Amniotic epithelial cell (primary cell): ENCODE measurements around the gene SRRM2.

Source experiments
- DNase-seq: peaks from one replicate; pipeline ENCODE4 v3.0.0-alpha.2; 2010; ENCODE audit warnings: low read depth

Gene SRRM2

DNA sequence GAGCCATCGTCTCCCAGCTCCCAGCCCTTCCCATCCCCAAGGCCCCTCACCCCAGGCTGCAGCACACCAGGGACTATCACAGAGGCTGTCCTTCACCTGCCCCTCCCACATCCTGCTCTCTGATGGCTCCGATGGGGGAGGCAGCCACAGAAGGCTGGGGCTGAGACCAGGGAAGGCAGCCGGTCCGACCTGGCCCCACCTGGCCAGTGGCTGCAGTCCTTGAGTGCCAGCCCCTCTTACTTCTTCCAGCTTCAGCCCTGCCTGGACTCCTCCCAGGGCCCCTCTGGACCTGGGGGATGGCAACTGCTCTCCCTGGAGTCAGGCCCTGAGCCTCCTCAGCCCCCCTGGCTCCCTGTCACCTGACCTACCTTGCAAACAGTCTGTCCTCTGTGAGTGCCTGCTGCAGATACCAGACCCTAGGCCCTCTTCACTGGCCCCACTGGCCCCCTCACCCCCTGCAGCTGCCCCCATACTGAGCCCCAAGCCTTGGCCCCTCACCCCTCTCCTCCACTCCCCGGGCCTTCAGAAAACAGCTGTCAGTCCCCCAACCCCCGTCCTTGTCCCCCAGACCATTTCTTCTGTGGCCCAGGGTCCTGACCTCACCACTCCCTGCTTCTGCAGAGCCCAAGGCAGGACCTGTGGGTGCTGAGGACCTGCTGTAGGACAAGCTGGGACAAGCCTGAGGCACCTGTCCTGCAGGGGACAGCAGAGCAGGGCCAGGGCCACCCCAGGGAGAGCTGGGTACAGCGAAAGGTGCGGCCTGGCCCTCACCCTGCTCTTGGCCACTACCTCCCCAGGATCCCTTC is 12.6 kb upstream of the SRRM2 start:
- no peak for DNase-seq

DNA sequence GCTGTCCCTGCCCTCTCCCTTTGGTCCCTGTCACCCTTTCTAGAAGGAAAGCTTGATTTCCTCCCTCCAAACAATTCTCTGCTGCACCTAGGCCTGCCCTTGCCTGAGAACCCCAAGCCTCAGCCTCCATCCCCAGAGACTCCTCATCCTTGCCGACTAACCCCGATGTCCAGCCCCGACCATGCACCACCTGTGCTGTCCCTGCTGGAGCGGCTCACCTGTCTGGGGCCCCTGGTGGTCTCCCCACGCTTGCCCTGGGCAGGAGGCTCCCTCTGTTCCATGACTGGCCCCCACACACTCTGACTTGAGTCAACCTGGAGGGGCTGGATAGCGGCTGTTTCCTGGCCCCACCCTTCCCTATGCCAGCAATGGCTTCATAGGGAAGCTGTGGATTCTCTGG is 12.0 kb upstream of the SRRM2 start:
- no peak for DNase-seq

DNA sequence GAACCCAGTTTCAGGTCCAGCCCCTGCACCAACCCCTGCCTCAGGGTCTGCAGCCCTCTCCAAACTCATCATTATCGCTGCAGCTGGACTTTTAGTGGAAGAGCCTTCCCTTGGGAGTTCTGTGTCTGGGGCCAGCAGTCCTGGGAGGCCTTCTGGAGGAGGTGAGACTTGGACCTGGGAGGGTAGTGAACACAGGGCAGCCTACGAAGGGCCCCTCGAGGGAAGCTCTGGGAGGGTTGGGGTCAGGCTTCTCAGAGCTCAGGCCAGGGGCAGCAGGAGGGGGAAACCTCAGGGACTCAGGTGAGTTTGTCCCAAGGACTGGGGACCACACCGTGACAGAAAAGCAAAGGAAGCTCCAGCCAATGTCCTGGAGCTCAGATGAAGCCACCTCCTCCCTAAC is 11.3 kb upstream of the SRRM2 start:
- DNase-seq = no peak

DNA sequence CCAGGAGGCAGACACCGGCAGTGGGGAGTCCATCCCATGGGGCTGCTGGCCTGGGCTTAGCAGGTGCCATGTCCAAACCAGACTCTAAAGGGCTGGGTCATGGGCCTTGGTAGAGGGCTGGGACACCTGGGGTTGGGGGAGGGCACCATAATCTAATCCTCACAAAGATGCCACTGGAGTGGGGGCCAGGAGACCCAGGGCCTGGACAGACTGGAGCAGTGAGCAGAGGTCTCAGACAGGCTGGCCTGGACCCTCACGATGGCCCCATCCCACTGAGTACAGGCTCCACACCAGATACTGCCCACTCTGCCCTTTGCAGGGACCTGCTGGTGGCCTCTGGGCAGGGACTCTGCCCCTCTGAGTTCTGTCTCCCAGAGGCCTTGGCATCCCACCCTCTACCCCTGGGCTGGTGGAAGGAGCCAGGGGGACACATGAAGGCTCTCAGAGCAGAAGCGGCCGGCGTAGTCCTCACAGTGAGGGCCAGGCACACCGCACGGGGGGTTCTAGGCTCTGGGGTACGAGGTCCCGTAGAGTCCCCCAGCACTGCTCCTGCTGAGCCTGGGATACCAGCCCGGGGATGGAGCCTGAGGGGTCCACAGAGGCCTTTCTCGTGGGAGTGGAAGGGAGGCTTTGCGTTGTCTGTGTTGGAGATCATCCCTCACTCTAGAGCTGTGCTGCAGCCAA is 10.0 kb upstream of the SRRM2 start:
- no peak for DNase-seq

DNA sequence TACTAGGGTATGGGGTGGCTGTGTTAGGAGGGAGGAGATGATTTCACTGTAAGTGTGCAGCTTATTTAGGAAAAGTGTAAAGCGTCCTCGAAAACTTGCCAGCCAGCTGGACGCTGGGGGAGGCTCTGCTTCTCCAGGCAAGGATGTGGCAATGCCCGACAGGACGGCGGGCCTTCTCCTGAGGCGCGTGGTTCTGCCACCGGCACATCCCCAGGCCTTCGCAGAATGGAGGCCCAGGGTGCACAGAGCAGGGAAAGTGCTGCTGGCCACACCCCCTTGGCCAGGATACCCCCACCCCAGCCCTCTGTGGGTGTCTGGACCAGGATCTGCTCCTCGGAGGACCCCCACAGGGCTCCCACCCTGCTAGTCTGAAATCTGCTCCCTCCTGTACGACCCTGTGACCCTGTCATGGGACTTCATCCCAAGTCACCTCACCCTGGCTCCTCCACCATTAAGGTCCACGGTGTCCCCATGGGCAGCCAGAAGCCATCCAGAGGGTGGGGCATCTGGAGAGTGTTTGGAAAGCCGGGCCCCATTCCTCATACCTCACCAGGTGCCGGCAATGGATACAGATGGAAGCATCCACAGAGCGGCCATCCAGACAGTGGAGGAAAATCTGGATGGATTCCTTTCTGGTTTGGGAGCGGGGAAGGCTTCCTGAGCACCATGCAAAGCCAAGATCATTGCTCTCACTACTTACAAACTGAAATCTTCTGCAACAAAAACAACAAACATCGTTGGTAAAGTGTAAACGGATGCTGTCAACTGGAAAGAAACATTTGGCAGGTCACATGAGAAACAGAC is 9.2 kb upstream of the SRRM2 start:
- DNase-seq = no peak

DNA sequence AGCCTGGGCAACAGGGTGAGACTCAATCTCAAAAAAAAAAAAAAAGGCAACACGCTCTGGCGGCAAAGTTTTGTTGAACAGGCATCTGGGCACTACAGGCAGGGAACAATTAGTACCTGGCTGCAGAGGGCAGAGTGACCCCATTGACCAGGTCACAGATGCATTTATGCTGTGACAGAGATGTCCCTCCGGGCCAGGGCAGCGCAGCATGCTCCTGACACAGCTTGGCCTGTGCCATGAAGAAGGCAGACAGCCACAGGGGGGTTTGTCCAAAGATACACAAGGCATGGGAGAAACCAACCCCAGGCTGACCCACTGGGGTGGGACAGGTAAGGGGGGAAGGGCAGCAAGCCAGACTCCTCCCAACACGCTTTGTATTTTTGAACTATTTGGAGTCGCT is 7.7 kb upstream of the SRRM2 start:
- DNase-seq = no peak

DNA sequence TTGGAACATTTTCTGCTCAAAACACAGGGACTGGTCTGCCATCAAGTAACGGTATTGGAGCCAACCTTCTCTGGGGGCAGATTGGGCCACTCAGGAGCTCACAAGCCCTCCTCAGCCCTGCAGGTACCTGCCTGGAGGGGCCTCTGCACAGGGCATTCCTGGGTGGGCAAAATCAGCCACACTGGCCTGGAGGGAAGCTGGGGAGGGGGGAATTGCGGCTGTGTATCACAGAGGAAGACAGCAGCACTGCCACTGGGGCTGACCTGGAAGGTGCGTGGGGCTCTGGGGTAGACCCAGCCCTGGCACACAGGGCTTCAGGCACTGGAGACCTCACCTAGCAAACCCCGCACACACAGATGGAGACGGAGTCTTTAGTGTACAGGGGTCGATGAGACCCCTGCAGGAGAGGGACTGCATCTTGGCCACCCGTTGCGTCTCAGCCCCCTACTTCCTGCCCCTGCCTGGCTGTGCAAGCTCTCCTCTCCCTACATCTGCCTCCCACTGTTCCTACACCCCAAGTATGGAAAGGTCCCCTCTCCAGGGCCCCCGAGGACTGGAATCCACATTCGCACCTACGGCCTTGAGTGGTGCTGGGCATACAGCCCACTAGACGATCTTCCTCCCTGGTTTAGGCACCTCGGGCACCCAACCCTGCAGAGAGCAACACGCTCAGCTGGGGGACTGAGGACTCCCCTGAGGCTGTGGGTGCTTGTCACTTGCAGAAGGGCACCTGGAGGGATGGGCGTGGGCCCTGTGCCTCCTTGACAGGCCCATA is 7.1 kb upstream of the SRRM2 start:
- no peak for DNase-seq

DNA sequence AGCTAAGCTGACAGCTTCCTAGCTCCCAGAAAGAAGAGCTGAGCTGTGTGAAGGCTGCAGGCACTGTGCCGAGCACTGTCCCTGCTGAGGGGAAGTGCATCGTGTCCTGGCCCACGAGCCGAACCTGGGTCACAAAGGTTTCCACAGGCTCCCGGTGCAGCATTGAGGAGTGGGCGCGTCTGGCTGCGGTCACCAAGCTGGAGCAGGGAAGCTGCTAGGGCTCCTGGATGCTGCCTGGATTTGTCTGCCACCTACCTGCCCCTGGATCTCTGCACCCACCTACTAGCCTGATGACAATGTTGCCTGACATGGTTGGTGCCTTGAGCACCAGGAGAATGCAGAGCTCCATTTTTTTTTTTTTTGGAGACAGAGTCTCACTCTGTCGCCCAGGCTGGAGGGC is 6.5 kb upstream of the SRRM2 start:
- DNase-seq = no peak

DNA sequence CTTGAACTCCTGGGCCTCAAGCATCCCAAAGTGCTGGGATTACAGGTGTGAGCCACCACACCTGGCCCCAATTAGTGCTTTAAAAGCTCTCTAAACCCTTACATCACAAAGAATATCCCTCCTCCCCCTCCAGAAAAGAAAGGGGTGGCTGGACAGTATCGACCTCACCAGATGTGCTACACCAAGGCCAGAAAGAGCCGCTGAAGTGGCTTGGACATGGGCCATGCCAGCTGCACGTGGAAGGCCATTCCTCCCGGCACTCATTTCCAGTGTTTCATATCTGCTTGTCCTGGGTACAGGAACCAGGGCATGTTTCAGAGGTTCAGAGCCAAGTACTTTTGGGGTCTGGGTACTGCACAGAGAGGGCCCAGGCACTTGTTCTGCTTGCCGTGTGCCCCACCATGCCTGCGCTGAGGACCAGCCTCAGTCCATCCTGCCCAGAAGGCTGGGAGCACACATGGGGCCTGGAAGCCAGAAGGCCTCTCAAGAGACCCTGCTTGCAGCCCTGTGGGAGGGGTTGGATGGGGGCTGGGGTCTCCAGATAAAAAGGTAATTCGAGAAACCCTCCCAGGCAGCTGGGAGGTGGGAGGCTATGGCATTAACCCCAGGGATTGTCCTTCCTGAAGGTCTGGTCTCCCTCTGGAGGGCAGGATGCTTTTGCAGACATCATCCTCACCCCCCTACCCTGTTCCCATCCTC is 3.5 kb upstream of the SRRM2 start:
- DNase-seq = no peak

DNA sequence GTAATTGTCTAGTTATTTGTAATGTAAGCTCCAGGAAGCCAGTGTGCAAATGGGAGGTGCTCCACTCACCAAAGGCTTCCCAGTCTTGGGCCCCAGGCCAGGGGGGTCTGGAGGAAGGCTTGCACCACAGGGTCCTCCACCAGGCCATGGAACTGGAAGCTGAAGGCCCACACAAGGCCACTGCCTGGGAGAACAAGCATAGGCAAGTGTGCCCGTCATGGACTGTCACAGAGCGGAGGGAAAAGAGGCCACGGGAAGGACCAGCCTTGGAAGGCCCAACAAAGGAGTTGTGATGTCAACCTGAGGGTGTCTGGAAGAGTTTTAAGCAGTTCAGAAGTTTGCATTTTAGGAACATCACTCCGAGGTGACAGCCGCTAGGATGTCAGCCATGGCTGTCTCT is 3.0 kb upstream of the SRRM2 start:
- no peak for DNase-seq

DNA sequence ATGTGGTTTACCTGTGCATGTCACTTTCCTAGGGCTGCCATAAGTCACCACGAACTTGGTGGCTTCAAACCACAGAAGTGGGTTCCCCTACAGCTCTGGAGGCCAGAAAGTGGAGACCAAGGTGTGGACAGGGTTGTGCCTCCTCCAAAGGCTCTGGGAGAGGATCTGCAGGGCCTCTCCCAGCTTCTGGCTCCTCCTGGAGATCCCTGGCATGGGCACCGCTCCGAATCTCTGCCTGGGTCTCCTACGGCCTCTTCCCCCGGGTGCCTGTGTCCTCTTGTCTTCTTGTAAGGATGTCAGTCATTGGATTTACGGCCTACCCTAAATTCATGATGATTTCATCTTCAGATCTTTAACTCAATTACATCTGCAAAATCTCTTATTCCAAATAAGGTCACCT is 2.5 kb upstream of the SRRM2 start:
- no peak for DNase-seq

DNA sequence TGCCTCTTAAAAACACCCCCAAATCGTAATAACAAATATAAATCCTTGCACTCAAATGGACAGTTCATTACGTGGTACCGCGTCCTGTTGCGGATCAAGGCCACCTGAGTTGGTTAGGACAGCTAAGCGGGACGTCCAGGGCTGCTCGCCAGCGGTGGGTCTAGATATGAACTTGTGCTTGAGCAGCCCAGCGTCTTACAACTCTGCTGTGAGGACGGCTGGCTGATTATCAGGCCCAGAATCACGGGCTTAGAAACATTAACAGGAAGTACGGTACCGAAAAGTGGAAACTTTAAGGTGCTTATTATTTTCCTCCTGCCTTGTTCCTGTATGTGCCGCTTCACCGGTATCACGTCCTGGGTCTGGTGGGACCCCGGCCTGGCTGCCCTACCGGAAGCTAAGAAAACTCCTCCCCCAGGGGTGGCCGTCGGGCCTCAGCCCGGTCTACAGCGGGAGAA is 832 bp upstream of the SRRM2 start:
- DNase-seq = peak; percentile 35

DNA sequence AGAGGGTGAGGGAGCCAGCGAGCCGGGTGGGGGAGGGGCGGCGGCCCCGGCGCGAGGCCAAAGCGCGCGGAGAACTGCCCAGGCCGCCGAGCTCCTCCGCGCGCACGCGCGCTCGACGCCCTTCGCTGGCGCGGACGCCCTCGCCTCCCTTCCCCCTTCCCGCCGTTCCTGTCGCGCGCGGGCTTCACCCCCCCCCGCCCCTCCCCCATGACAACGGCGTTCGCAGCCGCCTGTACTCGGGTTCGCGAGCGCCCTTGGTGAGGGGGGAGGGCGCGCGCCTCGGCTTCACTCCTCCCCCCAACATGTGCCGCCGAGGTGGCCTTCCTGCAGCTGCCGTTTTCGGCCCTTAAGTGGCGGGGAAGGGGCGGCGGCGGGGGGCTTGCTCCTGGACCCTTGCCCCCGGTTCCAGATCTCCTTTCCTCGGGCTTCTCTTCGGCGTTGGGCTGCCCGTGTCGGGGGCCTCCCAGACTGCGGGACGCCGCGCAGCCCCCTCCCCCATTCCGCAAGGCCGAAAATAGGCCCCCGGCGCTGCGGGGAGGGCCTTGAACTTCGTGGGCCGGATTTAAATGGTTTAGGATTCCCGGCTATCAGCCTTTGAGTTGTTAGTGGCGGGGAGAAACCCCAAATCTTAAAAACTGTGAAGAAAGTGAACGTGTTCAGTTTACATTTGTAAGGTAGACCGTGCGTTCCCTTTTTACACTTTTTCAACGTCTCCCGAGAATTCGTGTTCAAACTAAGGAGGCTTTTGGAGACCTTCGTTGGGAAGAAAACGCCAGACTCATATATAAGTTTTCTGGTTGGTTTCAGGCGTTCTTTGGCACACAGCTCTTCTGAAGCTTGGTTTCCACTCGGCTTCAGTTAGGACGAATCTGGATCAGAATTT is 653 bp downstream of the SRRM2 start:
- DNase-seq = peak; percentile 76

DNA sequence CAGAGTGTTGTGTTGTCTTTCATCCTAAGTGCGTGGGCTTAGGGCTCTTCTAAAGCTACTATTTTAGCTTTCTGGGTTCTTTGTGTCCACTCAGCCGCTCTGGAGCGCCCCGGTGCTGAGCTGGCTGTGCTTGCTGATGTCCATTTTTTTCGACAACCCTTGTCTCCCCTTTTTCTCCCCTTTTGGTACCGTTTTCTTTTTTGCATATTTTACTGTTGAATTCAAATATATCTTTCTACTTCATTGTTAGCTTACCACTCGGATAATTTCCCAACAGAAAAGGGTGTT is 1.2 kb downstream of the SRRM2 start:
- DNase-seq = no peak

DNA sequence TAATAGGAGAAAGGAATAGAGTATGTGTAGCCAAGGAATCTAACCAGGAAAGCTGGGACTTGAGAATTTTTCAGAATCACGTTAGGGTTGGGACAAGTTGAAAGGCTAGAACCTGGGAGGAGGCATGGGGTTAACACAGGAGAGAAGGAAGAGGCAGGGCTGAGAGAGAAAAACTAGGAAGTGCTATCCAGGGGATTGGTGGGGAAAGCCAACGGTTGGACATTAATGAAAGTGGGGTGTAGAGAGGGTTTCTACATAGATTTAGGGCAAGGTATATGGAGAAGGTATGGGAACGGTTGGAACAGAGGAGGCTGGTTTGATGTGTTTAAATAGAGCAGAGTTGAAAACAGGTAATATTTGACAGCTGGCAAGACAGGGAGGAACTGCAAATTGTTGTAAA is 2.7 kb downstream of the SRRM2 start:
- no peak for DNase-seq

DNA sequence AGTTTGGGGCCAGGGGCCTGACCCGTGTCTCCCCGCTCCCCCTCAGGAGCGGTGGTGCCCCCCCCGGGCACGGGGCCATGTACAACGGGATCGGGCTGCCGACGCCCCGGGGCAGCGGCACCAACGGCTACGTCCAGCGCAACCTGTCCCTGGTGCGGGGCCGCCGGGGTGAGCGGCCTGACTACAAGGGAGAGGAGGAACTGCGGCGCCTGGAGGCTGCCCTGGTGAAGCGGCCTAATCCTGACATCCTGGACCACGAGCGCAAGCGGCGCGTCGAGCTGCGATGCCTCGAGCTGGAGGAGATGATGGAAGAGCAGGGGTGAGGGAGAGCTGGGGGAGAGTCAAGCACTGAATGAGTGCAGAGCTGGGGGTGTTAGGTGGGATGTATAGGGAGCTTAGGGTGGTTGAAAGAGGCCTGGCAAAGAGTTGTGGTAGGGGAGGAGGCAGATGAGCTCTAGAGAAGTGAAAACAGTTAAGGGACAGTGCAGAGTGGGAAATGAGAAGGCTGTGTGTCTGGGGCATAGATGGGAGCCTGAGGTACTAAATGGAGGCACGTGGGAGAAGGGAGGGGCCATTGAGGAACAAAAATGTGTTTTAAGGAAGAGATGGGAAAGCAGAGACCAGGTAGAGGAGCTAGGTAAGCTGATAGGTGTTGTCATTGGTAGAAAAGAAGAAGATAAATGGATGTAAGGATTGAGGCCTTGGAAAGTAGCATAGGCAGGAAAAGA is 4.0 kb downstream of the SRRM2 start:
- no peak for DNase-seq

DNA sequence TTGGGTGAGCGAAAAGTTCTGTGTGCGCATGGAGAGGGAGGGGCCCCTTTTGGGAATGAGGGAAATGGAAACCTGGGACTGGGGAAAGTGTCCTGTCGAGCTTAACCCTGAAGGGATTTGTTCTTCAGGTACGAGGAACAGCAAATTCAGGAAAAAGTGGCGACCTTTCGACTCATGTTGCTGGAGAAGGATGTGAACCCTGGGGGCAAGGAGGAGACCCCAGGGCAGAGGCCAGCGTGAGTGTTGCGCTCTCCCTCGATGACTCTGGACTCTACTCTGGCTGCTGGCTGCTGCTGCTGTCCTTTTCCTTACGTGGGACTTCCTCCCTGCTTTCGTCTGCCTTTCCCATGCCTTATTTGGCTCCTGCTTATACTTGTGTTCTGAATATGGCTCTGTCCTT is 4.9 kb downstream of the SRRM2 start:
- no peak for DNase-seq

DNA sequence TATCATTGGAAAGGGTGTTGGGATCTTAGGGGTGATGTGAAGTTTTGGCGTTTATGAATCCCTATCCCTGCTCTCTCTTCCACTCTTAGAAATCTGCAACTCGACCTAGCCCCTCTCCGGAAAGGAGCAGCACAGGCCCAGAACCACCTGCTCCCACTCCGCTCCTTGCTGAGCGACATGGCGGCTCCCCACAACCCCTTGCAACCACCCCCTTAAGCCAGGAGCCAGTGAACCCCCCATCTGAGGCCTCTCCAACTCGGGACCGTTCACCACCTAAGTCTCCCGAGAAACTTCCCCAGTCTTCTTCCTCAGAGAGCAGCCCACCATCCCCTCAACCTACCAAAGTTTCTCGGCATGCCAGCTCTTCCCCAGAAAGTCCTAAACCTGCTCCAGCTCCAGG is 9.0 kb downstream of the SRRM2 start:
- no peak for DNase-seq

DNA sequence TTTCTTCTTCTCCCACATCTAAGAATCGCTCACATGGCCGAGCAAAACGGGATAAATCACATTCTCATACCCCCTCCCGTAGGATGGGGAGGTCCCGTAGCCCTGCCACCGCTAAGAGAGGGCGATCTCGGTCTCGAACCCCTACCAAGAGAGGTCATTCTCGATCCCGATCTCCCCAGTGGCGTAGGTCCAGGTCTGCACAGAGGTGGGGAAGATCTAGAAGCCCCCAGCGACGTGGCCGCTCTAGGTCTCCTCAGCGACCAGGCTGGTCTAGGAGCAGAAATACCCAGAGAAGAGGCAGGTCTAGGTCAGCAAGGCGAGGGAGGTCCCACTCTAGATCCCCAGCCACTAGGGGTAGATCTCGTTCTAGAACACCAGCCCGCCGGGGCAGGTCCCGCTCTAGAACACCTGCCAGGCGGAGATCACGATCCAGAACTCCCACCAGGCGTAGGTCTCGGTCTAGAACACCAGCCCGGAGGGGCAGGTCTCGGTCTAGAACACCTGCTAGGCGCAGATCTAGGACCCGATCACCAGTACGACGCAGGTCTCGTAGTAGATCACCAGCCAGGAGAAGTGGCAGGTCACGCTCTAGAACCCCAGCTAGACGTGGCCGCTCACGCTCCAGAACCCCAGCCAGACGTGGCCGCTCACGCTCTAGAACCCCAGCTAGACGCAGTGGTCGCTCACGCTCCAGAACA is 9.6 kb downstream of the SRRM2 start:
- no peak for DNase-seq
